D721Med (cell line): ENCODE measurements around the gene RRM1.
"Not testable (repeated sequence)": the region's sequence is repeated elsewhere in the genome, so short reads cannot be mapped to it uniquely, and the experiment has no call there.

Experiments used
- DNase-seq: peaks from one replicate; pipeline ENCODE4 v3.0.0; 2011; ENCODE audit warnings: low spot score; ENCODE audit not compliant: insufficient read length
- FAIRE-seq: peaks from 2 replicates; lab custom pipeline; 2011; peaks lifted over from hg19 to GRCh38; lab: Jason Lieb, UNC
- TF ChIP-seq, protein P1 (sequence below): IDR thresholded peaks from 2 replicates; pipeline ENCODE4 v1.5.1; 2012; ENCODE audit warnings: mild to moderate bottlenecking, control low read depth; ENCODE audit not compliant: insufficient read depth; ENCODE audit errors: missing control alignments

Gene RRM1

DNA sequence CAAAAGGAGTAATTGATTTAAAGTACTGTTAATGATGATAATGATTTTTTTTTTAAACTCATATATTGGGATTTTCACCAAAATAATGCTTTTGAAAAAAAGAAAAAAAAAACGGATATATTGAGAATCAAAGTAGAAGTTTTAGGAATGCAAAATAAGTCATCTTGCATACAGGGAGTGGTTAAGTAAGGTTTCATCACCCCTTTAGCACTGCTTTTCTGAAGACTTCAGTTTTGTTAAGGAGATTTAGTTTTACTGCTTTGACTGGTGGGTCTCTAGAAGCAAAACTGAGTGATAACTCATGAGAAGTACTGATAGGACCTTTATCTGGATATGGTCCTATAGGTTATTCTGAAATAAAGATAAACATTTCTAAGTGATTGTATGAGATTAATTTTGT is 43.9 kb downstream of the RRM1 start:
- TF ChIP-seq, protein P1, sequence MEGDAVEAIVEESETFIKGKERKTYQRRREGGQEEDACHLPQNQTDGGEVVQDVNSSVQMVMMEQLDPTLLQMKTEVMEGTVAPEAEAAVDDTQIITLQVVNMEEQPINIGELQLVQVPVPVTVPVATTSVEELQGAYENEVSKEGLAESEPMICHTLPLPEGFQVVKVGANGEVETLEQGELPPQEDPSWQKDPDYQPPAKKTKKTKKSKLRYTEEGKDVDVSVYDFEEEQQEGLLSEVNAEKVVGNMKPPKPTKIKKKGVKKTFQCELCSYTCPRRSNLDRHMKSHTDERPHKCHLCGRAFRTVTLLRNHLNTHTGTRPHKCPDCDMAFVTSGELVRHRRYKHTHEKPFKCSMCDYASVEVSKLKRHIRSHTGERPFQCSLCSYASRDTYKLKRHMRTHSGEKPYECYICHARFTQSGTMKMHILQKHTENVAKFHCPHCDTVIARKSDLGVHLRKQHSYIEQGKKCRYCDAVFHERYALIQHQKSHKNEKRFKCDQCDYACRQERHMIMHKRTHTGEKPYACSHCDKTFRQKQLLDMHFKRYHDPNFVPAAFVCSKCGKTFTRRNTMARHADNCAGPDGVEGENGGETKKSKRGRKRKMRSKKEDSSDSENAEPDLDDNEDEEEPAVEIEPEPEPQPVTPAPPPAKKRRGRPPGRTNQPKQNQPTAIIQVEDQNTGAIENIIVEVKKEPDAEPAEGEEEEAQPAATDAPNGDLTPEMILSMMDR: no peak
- no peak for FAIRE-seq
- no peak for DNase-seq

- DNase-seq: no peak
- TF ChIP-seq, protein P1: no peak
- FAIRE-seq: no peak
Measured at GRCh38 chr11:4140067-4140636, 45.6 kb downstream of the RRM1 start.

GRCh38 chr11:4146070-4146771 is 51.6 kb downstream of the RRM1 start:
- FAIRE-seq: no peak
- TF ChIP-seq, protein P1: no peak

DNA sequence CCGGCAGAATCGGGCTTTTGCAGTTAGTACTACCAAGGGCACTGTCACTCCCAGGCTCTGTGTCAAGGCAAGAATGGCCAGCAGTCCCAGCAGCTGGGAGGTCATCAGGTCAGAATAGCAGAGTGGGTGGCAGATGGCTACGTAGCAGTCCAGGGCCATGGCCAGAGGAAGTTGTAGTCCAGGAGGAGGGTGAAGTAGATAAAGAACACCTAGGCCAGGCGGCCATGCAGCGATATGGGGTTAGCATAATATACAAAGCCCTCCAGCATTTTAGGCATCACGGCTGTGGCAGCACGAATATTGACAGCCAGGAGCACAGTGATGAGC is 52.1 kb downstream of the RRM1 start:
- FAIRE-seq: no peak

More at GRCh38 chr11:4146070-4146771, 51.6 kb downstream of the RRM1 start:
- no peak for DNase-seq

GRCh38 chr11:4154503-4154902 is 59.9 kb downstream of the RRM1 start:
- TF ChIP-seq, protein P1: no peak
- DNase-seq (no peak), FAIRE-seq (no peak)

More for the DNA sequence above, 52.1 kb downstream of the RRM1 start:
- TF ChIP-seq, protein P1: no peak
- DNase-seq: no peak

DNA sequence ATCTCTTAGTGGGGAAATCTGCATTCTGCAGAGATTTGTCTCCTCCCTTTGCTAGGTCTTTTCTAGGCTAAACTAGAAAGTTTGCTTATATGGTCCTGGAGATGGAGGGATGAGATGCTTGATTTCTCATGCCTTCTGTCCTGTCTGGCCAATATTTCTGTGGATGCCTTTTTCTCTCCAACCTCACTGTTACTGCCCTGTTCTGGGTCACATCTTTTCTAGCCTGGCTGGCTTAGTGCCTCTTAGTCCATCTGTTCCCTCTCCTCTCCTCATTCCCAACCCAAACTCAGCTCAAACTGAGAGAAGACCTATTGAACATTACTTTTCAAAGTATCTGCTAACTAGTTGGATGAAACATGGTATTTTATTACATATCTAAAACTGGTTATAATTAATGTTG is 62.0 kb downstream of the RRM1 start:
- no peak for DNase-seq
- no peak for FAIRE-seq
- TF ChIP-seq, protein P1: no peak

DNA sequence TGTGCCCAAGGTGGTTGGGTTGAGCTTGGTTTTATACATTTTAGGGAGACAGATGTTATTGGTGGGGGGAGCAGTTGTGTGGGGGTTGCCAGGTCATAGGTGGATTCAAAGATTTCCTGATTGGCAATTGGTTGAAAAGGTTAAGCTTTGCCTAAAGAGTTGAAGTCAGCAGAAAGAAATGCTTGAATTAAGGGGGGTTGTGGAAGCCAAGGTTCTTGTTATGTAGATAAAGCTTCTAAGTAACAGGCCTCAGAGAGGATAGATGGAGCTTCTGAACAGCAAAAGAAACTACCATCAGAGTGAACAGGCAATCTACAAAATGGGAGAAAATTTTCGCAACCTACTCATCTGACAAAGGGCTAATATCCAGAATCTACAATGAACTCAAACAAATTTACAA is 64.2 kb downstream of the RRM1 start:
- not testable (repeated sequence) for DNase-seq, FAIRE-seq
